Stimulated activated CD4-positive, alpha-beta T cell treated with anti-CD3 and anti-CD28 coated beads, TNF-alpha, amount 100 ng/mL, for 24 hours (primary cell): ENCODE measurements around the gene OGFRL1.

ENCODE experiments used
- DNase-seq, 3 experiments: peaks; one replicate each; pipeline ENCODE4 v3.0.0-alpha.2; 2020; ENCODE audit warnings: low read depth in 3 of 3

OGFRL1 gene

GRCh38 chr6:71334768-71335167 is 46.2 kb downstream of the OGFRL1 start:
- no peak for DNase-seq

- DNase-seq: no peak
Observed at GRCh38 chr6:71335544-71335943, 46.9 kb downstream of the OGFRL1 start.

GRCh38 chr6:71336901-71337300 is 48.3 kb downstream of the OGFRL1 start:
- DNase-seq: no peak

- DNase-seq: no peak
Observed at GRCh38 chr6:71338540-71339316, 50.1 kb downstream of the OGFRL1 start.

- DNase-seq: no peak
Observed at GRCh38 chr6:71342772-71343171, 54.2 kb downstream of the OGFRL1 start.

- DNase-seq: no peak
Observed at GRCh38 chr6:71345476-71346333, 57.1 kb downstream of the OGFRL1 start.

GRCh38 chr6:71346334-71346694 is 57.7 kb downstream of the OGFRL1 start:
- DNase-seq: no peak

GRCh38 chr6:71347119-71347518 is 58.5 kb downstream of the OGFRL1 start:
- DNase-seq: no peak

- no peak for DNase-seq
Observed at GRCh38 chr6:71349395-71349794, 60.8 kb downstream of the OGFRL1 start.

- no peak for DNase-seq
Observed at GRCh38 chr6:71349976-71350615, 61.5 kb downstream of the OGFRL1 start.

- no peak for DNase-seq
Observed at GRCh38 chr6:71351190-71351589, 62.6 kb downstream of the OGFRL1 start.
